ENCODE measurements around the gene ZFHX3. TPM values are rescaled to one million over a fixed set of nuclear protein-coding genes. Genes with fewer than 3 reads are reported as not detected.

Gene ZFHX3
- total and polyA plus RNA-seq, 11 donors, result 3.8 to 21.6 (median 13.6) TPM

- Histone ChIP-seq H3K27me3 (no peaks in the 10 kb centered on the region), H3K9me3 (no peaks in the 10 kb centered on the region), H3K36me3 (no peaks in the 10 kb centered on the region), H3K4me3 (no peak overlapping the region), H3K27ac (peak overlapping the region in 3 of 12 donors; percentile 41 to 54 (median 49)), H3K4me1 (peaks cover 8 to 84% (median 41%) of the 10 kb centered on the region in 12 donors)
- DNase-seq (no peak), ATAC-seq (no peak)
- intact Hi-C loops (cut with DNase I), result loop anchor here in 1 of 10 donors (5.0 kb wide), 1 partner anchor 37 kb away; no protein-coding TSS in a partner anchor
- WGBS, 4 donors, result 87 to 90% (median 88%) methylated on average over 11 to 13 of the region's 13 CpGs
- TF ChIP-seq CTCF (IDR thresholded peaks at IDR 0.05) (no peak), POLR2A (IDR thresholded peaks at IDR 0.05) (no peak)
These were observed 23.3 kb downstream of the ZFHX3 start for GRCh38 chr16:73024571-73025105.

GRCh38 chr16:73023752-73024570, 24.0 kb downstream of the ZFHX3 start:
- Histone ChIP-seq H3K9me3 (no peaks in the 10 kb centered on the region), H3K27ac (peak overlapping the region in 1 of 12 donors; percentile 49), H3K4me1 (peaks cover 8 to 91% (median 45%) of the 10 kb centered on the region in 12 donors), H3K27me3 (no peaks in the 10 kb centered on the region), H3K4me3 (no peak overlapping the region), H3K36me3 (no peaks in the 10 kb centered on the region)
- TF ChIP-seq CTCF (IDR thresholded peaks at IDR 0.05), result no peak
- TF ChIP-seq POLR2A (IDR thresholded peaks at IDR 0.05), result no peak
- 83 to 87% (median 84%) methylated on average over 22 of the region's 22 CpGs for WGBS, 4 donors
- DNase-seq (no peak), ATAC-seq (no peak)
- intact Hi-C loops (cut with DNase I), result loop anchor here in 1 of 10 donors (5.0 kb wide), 1 partner anchor 37 kb away; no protein-coding TSS in a partner anchor

- Histone ChIP-seq H3K4me1 (peaks cover 8 to 95% (median 46%) of the 10 kb centered on the region in 12 donors), H3K9me3 (no peaks in the 10 kb centered on the region), H3K36me3 (no peaks in the 10 kb centered on the region), H3K4me3 (no peak overlapping the region), H3K27ac (no peak overlapping the region), H3K27me3 (no peaks in the 10 kb centered on the region)
- DNase-seq, result no peak
- ATAC-seq, result no peak
- intact Hi-C loops (cut with DNase I), result loop anchor here in 1 of 10 donors (5.0 kb wide), 1 partner anchor 36 kb away; no protein-coding TSS in a partner anchor
- TF ChIP-seq CTCF (IDR thresholded peaks at IDR 0.05) (no peak), POLR2A (IDR thresholded peaks at IDR 0.05) (no peak)
- 94 to 98% (median 96%) methylated on average over 10 of the region's 10 CpGs for WGBS, 4 donors
These were observed 24.6 kb downstream of the ZFHX3 start for GRCh38 chr16:73023320-73023719.

- Histone ChIP-seq H3K27ac (no peak overlapping the region), H3K9me3 (no peaks in the 10 kb centered on the region), H3K27me3 (no peaks in the 10 kb centered on the region), H3K4me1 (peaks cover 8 to 88% (median 43%) of the 10 kb centered on the region in 12 donors), H3K36me3 (no peaks in the 10 kb centered on the region), H3K4me3 (no peak overlapping the region)
- intact Hi-C loops (cut with DNase I), result loop anchor here in 1 of 10 donors (5.0 kb wide), 1 partner anchor 35 kb away; no protein-coding TSS in a partner anchor
- no peak for DNase-seq
- WGBS, 4 donors, result 91 to 96% (median 95%) methylated on average over 7 of the region's 7 CpGs
- no peak for ATAC-seq
- TF ChIP-seq CTCF (IDR thresholded peaks at IDR 0.05) (no peak), POLR2A (IDR thresholded peaks at IDR 0.05) (no peak)
These were observed 25.4 kb downstream of the ZFHX3 start for GRCh38 chr16:73022534-73022933.

Data from heart left ventricle (tissue), 16 donors.